H1 (cell line): ENCODE data around the gene CTXN3.

Experiments used
- EGR1 ChIP-seq: IDR thresholded peaks from 2 replicates; pipeline ENCODE4 v1.6.1; 2011; ENCODE audit warnings: low read depth, low read length, borderline replicate concordance
- EZH2 ChIP-seq: fragments of 200-600 bp; sonication (generic); IDR thresholded peaks from 2 replicates; pipeline ENCODE4 v1.7.1; 2012; ENCODE audit warnings: low read depth, mild to moderate bottlenecking, moderate library complexity, low read length, inconsistent platforms; ENCODE audit not compliant: severe bottlenecking
- GABPA ChIP-seq: IDR thresholded peaks from 2 replicates; pipeline ENCODE4 v1.6.1; 2011; ENCODE audit warnings: mild to moderate bottlenecking, low read length, moderate library complexity, borderline replicate concordance; ENCODE audit not compliant: insufficient read depth
- KDM4A ChIP-seq: IDR thresholded peaks from one replicate; pipeline ENCODE4 v1.7.1; 2012; ENCODE audit warnings: low read depth, mild to moderate bottlenecking, moderate library complexity, low read length, inconsistent platforms; ENCODE audit not compliant: severe bottlenecking
- NANOG ChIP-seq: IDR thresholded peaks from 2 replicates; pipeline ENCODE4 v1.6.1; 2011; ENCODE audit warnings: low read length, low read depth, mild to moderate bottlenecking, inconsistent platforms; ENCODE audit not compliant: insufficient read depth, poor library complexity, severe bottlenecking
- POLR2A ChIP-seq, 2 experiments: IDR thresholded peaks; 1 replicate in 1 of 2; 2 replicates in 1 of 2; pipeline ENCODE4 v1.6.1; 2011; ENCODE audit warnings: low read depth in 2 of 2, low read length in 2 of 2, mild to moderate bottlenecking in 2 of 2; ENCODE audit errors: control extremely low read depth in 1 of 2
- POLR2AphosphoS5 ChIP-seq: IDR thresholded peaks from 2 replicates; pipeline ENCODE4 v1.6.1; 2011; ENCODE audit warnings: low read depth, low read length
- YY1 ChIP-seq: IDR thresholded peaks from 2 replicates; pipeline ENCODE4 v1.6.1; 2011; ENCODE audit warnings: low read depth, mild to moderate bottlenecking, low read length
- TF ChIP-seq, protein P1 (sequence below), 3 experiments: IDR thresholded peaks; 1 replicate in 2 of 3; 2 replicates in 1 of 3; pipeline versions ENCODE4 v1.5.1 to v1.6.1; 2011; ENCODE audit warnings: low read length in 3 of 3, mild to moderate bottlenecking in 3 of 3, inconsistent platforms in 2 of 3, low read depth in 1 of 3, moderate library complexity in 1 of 3; ENCODE audit not compliant: insufficient read depth in 1 of 3; ENCODE audit errors: control extremely low read depth in 1 of 3

DNA sequence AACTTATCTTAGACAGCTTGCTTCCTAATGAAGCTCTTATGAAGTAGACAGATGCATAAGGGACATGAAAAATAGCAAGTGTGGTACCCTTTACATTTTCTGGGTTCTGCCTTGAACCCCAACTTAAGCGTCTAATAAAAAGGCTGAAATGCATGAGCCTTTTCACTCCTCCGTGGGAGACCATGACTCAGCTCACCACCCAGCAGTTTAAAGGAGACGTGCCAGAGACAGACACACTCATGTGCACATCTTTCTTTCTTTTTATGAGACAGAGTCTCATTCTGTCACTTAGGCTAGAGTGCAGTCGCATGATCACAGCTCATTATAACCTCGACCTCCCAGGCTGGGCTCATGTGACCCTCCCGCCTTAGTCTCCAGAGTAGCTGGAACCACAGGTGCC lies 22.3 kb downstream of the CTXN3 start:
- TF ChIP-seq, protein P1, sequence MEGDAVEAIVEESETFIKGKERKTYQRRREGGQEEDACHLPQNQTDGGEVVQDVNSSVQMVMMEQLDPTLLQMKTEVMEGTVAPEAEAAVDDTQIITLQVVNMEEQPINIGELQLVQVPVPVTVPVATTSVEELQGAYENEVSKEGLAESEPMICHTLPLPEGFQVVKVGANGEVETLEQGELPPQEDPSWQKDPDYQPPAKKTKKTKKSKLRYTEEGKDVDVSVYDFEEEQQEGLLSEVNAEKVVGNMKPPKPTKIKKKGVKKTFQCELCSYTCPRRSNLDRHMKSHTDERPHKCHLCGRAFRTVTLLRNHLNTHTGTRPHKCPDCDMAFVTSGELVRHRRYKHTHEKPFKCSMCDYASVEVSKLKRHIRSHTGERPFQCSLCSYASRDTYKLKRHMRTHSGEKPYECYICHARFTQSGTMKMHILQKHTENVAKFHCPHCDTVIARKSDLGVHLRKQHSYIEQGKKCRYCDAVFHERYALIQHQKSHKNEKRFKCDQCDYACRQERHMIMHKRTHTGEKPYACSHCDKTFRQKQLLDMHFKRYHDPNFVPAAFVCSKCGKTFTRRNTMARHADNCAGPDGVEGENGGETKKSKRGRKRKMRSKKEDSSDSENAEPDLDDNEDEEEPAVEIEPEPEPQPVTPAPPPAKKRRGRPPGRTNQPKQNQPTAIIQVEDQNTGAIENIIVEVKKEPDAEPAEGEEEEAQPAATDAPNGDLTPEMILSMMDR (IDR thresholded peaks at IDR 0.05; ENCODE audit: control extremely low read depth in 1 of 3, insufficient read depth in 1 of 3, low read depth in 1 of 3, low read length in 3 of 3) = no peak
- no peak for TF ChIP-seq EZH2
- TF ChIP-seq KDM4A = no peak
- no peak for TF ChIP-seq YY1
- TF ChIP-seq EGR1 = no peak
- TF ChIP-seq POLR2A (IDR thresholded peaks at IDR 0.05; ENCODE audit: control extremely low read depth in 1 of 2, low read depth in 2 of 2, low read length in 2 of 2) = no peak
- no peak for TF ChIP-seq NANOG
- TF ChIP-seq POLR2AphosphoS5 = no peak
- TF ChIP-seq GABPA = no peak
